HG02973 (cell line): ENCODE measurements around the gene ABCB4.

ENCODE experiments used
- ATAC-seq: cut with Tn5 transposase; IDR thresholded peaks from one replicate; pipeline ENCODE4 v1.9.1; 2021; ENCODE audit warnings: moderate library complexity; ENCODE audit not compliant: unreplicated experiment

The ABCB4 gene

GRCh38 chr7:87475359-87476178, at the start of gene ABCB4:
ABCB4 (minus strand) TSS chr7:87475680; CDS start chr7:87475465, 215 bp downstream.
- no peak for ATAC-seq

- ATAC-seq: no peak
Observed at GRCh38 chr7:87518735-87519134, 43.3 kb upstream of the ABCB4 start.

- no peak for ATAC-seq
Observed at GRCh38 chr7:87517891-87518290, 42.4 kb upstream of the ABCB4 start.

GRCh38 chr7:87517136-87517815, 41.8 kb upstream of the ABCB4 start:
- ATAC-seq: no peak

- no peak for ATAC-seq
Observed at GRCh38 chr7:87513735-87514335, 38.4 kb upstream of the ABCB4 start.

- no peak for ATAC-seq
Observed at GRCh38 chr7:87512906-87513305, 37.4 kb upstream of the ABCB4 start.

GRCh38 chr7:87511510-87511909, 36.0 kb upstream of the ABCB4 start:
- ATAC-seq: no peak

- no peak for ATAC-seq
Observed at GRCh38 chr7:87510411-87510875, 35.0 kb upstream of the ABCB4 start.

GRCh38 chr7:87507446-87507845, 32.0 kb upstream of the ABCB4 start:
- no peak for ATAC-seq

- no peak for ATAC-seq
Observed at GRCh38 chr7:87506246-87507180, 31.0 kb upstream of the ABCB4 start.

GRCh38 chr7:87505557-87506245, 30.2 kb upstream of the ABCB4 start:
- no peak for ATAC-seq

GRCh38 chr7:87505122-87505521, 29.6 kb upstream of the ABCB4 start:
- no peak for ATAC-seq

GRCh38 chr7:87499494-87499893, 24.0 kb upstream of the ABCB4 start:
- no peak for ATAC-seq

GRCh38 chr7:87498893-87499292, 23.4 kb upstream of the ABCB4 start:
- no peak for ATAC-seq

GRCh38 chr7:87497482-87497881, 22.0 kb upstream of the ABCB4 start:
- ATAC-seq: no peak

GRCh38 chr7:87495366-87495765, 19.9 kb upstream of the ABCB4 start:
- no peak for ATAC-seq

GRCh38 chr7:87494454-87494853, 19.0 kb upstream of the ABCB4 start:
- ATAC-seq: no peak

GRCh38 chr7:87483131-87483530, 7.7 kb upstream of the ABCB4 start:
- no peak for ATAC-seq

- no peak for ATAC-seq
Observed at GRCh38 chr7:87482115-87482514, 6.6 kb upstream of the ABCB4 start.

- no peak for ATAC-seq
Observed at GRCh38 chr7:87480386-87480785, 4.9 kb upstream of the ABCB4 start.
